B cell (primary cell): ENCODE measurements around the gene SECTM1. TPM values are rescaled to one million over a fixed set of nuclear protein-coding genes. Genes with fewer than 3 reads are reported as not detected.

ENCODE experiments used
- ATAC-seq: fragments of 200-7000 bp; cut with Tn5 transposase; one replicate; pipeline ENCODE4 v1.10.0; 2021; ENCODE audit warnings: low read depth, mild to moderate bottlenecking, moderate number of reproducible peaks, moderate library complexity
- CTCF ChIA-PET: fragments of 350-600 bp; sonication (Branson Sonifier 250); formaldehyde crosslinking; loops from one replicate; lab custom pipeline; 2021; ENCODE audit warnings: antibody characterized with exemption, inconsistent platforms; lab: Charles Lee
- POLR2A ChIA-PET: fragments of 350-600 bp; sonication (Branson Sonifier 250); formaldehyde crosslinking; loops from one replicate; lab custom pipeline; 2021; ENCODE audit warnings: antibody characterized with exemption; lab: Charles Lee
- DNase-seq: peaks from one replicate; pipeline ENCODE4 v3.0.0; 2013
- H2AFZ ChIP-seq: 2 replicates; pipeline ENCODE4 v1.6.1; 2012; ENCODE audit warnings: mild to moderate bottlenecking, low read depth, low read length; ENCODE audit not compliant: insufficient read depth, poor library complexity, severe bottlenecking
- H3K27ac ChIP-seq, 2 donors: 1 replicate in 1 of 2; 2 replicates in 1 of 2; pipeline ENCODE4 v1.5.1; 2012 to 2013; ENCODE audit warnings: low read length in 2 of 2, mild to moderate bottlenecking in 2 of 2, moderate library complexity in 1 of 2
- H3K27me3 ChIP-seq, 4 experiments: fragments of 200-600 bp in 1 of 4; sonication (generic) in 1 of 4; replicated peaks in 1 of 4; 1 replicate in 2 of 4; 2 replicates in 2 of 4; pipeline versions ENCODE4 v1.6.1 to v1.7.0; 2013 to 2016; ENCODE audit warnings: low read length in 3 of 4, mild to moderate bottlenecking in 2 of 4, mixed read lengths in 1 of 4, moderate library complexity in 1 of 4; ENCODE audit not compliant: insufficient read depth in 4 of 4, control insufficient read depth in 3 of 4; ENCODE audit errors: control extremely low read depth in 1 of 4
- H3K36me3 ChIP-seq, 2 experiments: replicated peaks in 1 of 2; 1 replicate in 1 of 2; 2 replicates in 1 of 2; pipeline versions ENCODE4 v1.6.1 to v1.7.1; 2013; ENCODE audit warnings: low read length in 1 of 2; ENCODE audit not compliant: insufficient read depth in 2 of 2, control insufficient read depth in 1 of 2; ENCODE audit errors: control extremely low read depth in 1 of 2, extremely low read depth in 1 of 2
- H3K4me1 ChIP-seq, 2 donors: fragments of 200-600 bp in 1 of 2; sonication (generic) in 1 of 2; 1 replicate in 1 of 2; 2 replicates in 1 of 2; pipeline versions ENCODE4 v1.5.1 to v1.6.1; 2013 to 2017; ENCODE audit warnings: low read length in 2 of 2; ENCODE audit not compliant: control insufficient read depth in 2 of 2, insufficient read depth in 2 of 2
- H3K4me2 ChIP-seq: replicated peaks from 2 replicates; pipeline ENCODE3; 2012; ENCODE audit warnings: mild to moderate bottlenecking, low read depth, low read length; ENCODE audit not compliant: poor library complexity, severe bottlenecking
- H3K4me3 ChIP-seq, 5 experiments: fragments of 200-600 bp in 1 of 5; sonication (generic) in 1 of 5; 1 replicate in 3 of 5; 2 replicates in 2 of 5; pipeline versions ENCODE4 v1.5.1 to v1.7.0; 2011 to 2016; ENCODE audit warnings: low read length in 4 of 5, mild to moderate bottlenecking in 4 of 5, low read depth in 2 of 5, control low read depth in 1 of 5, moderate library complexity in 1 of 5; ENCODE audit not compliant: insufficient read depth in 1 of 5; ENCODE audit errors: control extremely low read depth in 1 of 5, extremely low read depth in 1 of 5
- H3K79me2 ChIP-seq: fragments of 200-600 bp; sonication (generic); one replicate; pipeline ENCODE4 v1.6.0; 2016; ENCODE audit warnings: low read length; ENCODE audit not compliant: control insufficient read depth, insufficient read depth
- H3K9ac ChIP-seq: fragments of 200-600 bp; sonication (generic); 2 replicates; pipeline ENCODE4 v1.6.1; 2017; ENCODE audit warnings: mild to moderate bottlenecking, low read length, moderate library complexity
- H3K9me3 ChIP-seq, 3 donors: one replicate each; pipeline versions ENCODE4 v1.6.1 to v1.7.1; 2013; ENCODE audit warnings: low read length in 2 of 3; ENCODE audit not compliant: control insufficient read depth in 2 of 3, insufficient read depth in 1 of 3; ENCODE audit errors: control extremely low read depth in 1 of 3
- H4K20me1 ChIP-seq: 2 replicates; pipeline ENCODE4 v1.6.0; 2012; ENCODE audit warnings: mild to moderate bottlenecking, low read length; ENCODE audit not compliant: insufficient read depth, control insufficient read depth, poor library complexity, severe bottlenecking
- H3K27ac Mint-ChIP-seq: one replicate; pipeline ENCODE4 v1.8.0; 2021; ENCODE audit warnings: mixed read lengths
- H3K27me3 Mint-ChIP-seq: one replicate; pipeline ENCODE4 v1.8.0; 2021; ENCODE audit warnings: mixed read lengths
- H3K4me1 Mint-ChIP-seq: one replicate; pipeline ENCODE4 v1.8.0; 2021; ENCODE audit warnings: mixed read lengths
- H3K4me3 Mint-ChIP-seq: one replicate; pipeline ENCODE4 v1.8.0; 2021; ENCODE audit warnings: mixed read lengths
- H3K9me3 Mint-ChIP-seq: one replicate; pipeline ENCODE4 v1.8.0; 2022; ENCODE audit warnings: mixed read lengths; ENCODE audit not compliant: insufficient read depth
- EZH2 ChIP-seq: IDR thresholded peaks from 2 replicates; pipeline ENCODE4 v1.6.1; 2012; ENCODE audit warnings: borderline replicate concordance, low read depth, mild to moderate bottlenecking, moderate library complexity, low read length; ENCODE audit not compliant: insufficient read depth, poor library complexity, severe bottlenecking
- WGBS: methylation state at CpG from one replicate; pipeline ENCODE4 v1.1.5; 2013; ENCODE audit warnings: missing lambda C conversion rate; ENCODE audit not compliant: insufficient coverage; 5-methylcytosine and 5-hydroxymethylcytosine counted together
- intact Hi-C: fragments of 100-400 bp; cut with micrococcal nuclease; formaldehyde crosslinking; loops from one replicate; pipeline ENCODE4 v1.10.0; 2022
- polyA plus RNA-seq: library from polyadenylated mRNA; depleted of rRNA; stranded (reverse); fragments of >200 nt; gene quantifications from 2 replicates; pipeline ENCODE4 v1.2.3, GENCODE V29; 2012
- total RNA-seq, 2 donors: library from RNA; stranded (reverse); fragments of 120-200 nt in 1 of 2; gene quantifications; 1 replicate in 1 of 2; 2 replicates in 1 of 2; pipeline versions ENCODE4 v1.2.3 to v1.2.4, GENCODE V29; 2013 to 2022
- TF ChIP-seq, protein P1 (sequence below): fragments of 200-600 bp; IDR thresholded peaks from one replicate; pipeline ENCODE4 v1.8.0; 2022; ENCODE audit warnings: antibody characterized with exemption, mild to moderate bottlenecking

SECTM1 gene
- total and polyA plus RNA-seq, 2 donors (not counting 1 experiment from before 2014, with no cell fraction given): 0.17 to 1.2 TPM

- peak overlapping the region; percentile 86 for H3K4me3 Mint-ChIP-seq
- Histone ChIP-seq H3K27me3 (peaks cover 0 to 5% (median 0%) of the 10 kb centered on the region in 4 experiments), H2AFZ (no peak overlapping the region), H3K9me3 (no peaks in the 10 kb centered on the region), H3K4me2 (peak overlapping the region; percentile 86), H3K4me1 (peaks cover 30 to 59% of the 10 kb centered on the region in 2 donors), H3K79me2 (peaks cover 86% of the 10 kb centered on the region), H3K4me3 (no peak overlapping the region), H3K36me3 (peaks cover 3 to 51% of the 10 kb centered on the region in 2 experiments), H3K9ac (no peak overlapping the region), H4K20me1 (peaks cover 70% of the 10 kb centered on the region), H3K27ac (peak overlapping the region in 1 of 2 donors; percentile 67)
- CTCF ChIA-PET: interaction anchor here (3.1 kb wide), 1 partner anchor 28 kb away, joined by 14 read pairs; no protein-coding TSS in a partner anchor
- no peak for ATAC-seq
- H3K4me1 Mint-ChIP-seq: peaks cover 58% of the 10 kb centered on the region
- peak overlapping the region; percentile 41 for H3K27ac Mint-ChIP-seq
- POLR2A ChIA-PET: no interaction called here
- TF ChIP-seq EZH2: no peak
- TF ChIP-seq, protein P1, sequence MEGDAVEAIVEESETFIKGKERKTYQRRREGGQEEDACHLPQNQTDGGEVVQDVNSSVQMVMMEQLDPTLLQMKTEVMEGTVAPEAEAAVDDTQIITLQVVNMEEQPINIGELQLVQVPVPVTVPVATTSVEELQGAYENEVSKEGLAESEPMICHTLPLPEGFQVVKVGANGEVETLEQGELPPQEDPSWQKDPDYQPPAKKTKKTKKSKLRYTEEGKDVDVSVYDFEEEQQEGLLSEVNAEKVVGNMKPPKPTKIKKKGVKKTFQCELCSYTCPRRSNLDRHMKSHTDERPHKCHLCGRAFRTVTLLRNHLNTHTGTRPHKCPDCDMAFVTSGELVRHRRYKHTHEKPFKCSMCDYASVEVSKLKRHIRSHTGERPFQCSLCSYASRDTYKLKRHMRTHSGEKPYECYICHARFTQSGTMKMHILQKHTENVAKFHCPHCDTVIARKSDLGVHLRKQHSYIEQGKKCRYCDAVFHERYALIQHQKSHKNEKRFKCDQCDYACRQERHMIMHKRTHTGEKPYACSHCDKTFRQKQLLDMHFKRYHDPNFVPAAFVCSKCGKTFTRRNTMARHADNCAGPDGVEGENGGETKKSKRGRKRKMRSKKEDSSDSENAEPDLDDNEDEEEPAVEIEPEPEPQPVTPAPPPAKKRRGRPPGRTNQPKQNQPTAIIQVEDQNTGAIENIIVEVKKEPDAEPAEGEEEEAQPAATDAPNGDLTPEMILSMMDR: no peak
- no peaks in the 10 kb centered on the region for H3K9me3 Mint-ChIP-seq
- H3K27me3 Mint-ChIP-seq: no peaks in the 10 kb centered on the region
- DNase-seq: no peak
- intact Hi-C loops: no loop called here
- 95% methylated on average over 6 of the region's 6 CpGs for WGBS
Measured at GRCh38 chr17:82271401-82271800, 62.2 kb downstream of the SECTM1 start.

Other genes with a start within 250 kb of the SECTM1 start
- gene FASN, start 235.5 kb downstream of the SECTM1 start, total RNA-seq: 35.6 and 36.8 TPM in 2 replicates
- gene FASN, start 235.5 kb downstream of the SECTM1 start, polyA plus RNA-seq: 19.4 and 29.6 TPM in 2 replicates
- 67.2 and 82.0 TPM in 2 replicates for gene CCDC57, start 120.9 kb downstream of the SECTM1 start, total RNA-seq
- 34.2 and 49.7 TPM in 2 replicates for gene CCDC57, start 120.9 kb downstream of the SECTM1 start, polyA plus RNA-seq
- gene SLC16A3, start 104.7 kb downstream of the SECTM1 start, total RNA-seq: 65.2 and 65.7 TPM in 2 replicates
- 13.9 and 14.9 TPM in 2 replicates for gene SLC16A3, start 104.7 kb downstream of the SECTM1 start, polyA plus RNA-seq
- 241 and 258 TPM in 2 replicates for gene CSNK1D, start 60.1 kb downstream of the SECTM1 start, total RNA-seq
- 196 and 260 TPM in 2 replicates for gene CSNK1D, start 60.1 kb downstream of the SECTM1 start, polyA plus RNA-seq
- 0.58 and 0.67 TPM in 2 replicates for gene CD7, start 16.2 kb downstream of the SECTM1 start, total RNA-seq
- gene CD7, start 16.2 kb downstream of the SECTM1 start, polyA plus RNA-seq: 1.3 and 3.2 TPM in 2 replicates
- gene TEX19, start 25.5 kb upstream of the SECTM1 start, total RNA-seq: not detected in 2 replicates
- gene TEX19, start 25.5 kb upstream of the SECTM1 start, polyA plus RNA-seq: not detected in 2 replicates
- gene UTS2R, start 38.0 kb upstream of the SECTM1 start, total RNA-seq: not detected in 2 replicates
- gene UTS2R, start 38.0 kb upstream of the SECTM1 start, polyA plus RNA-seq: 0.86 and 0.88 TPM in 2 replicates
- gene HEXD, start 84.6 kb upstream of the SECTM1 start, total RNA-seq: 128 TPM in 2 replicates
- gene HEXD, start 84.6 kb upstream of the SECTM1 start, polyA plus RNA-seq: 294 and 317 TPM in 2 replicates
- gene OGFOD3, start 84.8 kb upstream of the SECTM1 start, total RNA-seq: 30.5 and 35.0 TPM in 2 replicates
- 16.9 and 22.6 TPM in 2 replicates for gene OGFOD3, start 84.8 kb upstream of the SECTM1 start, polyA plus RNA-seq
- 569 and 578 TPM in 2 replicates for gene CYBC1, start 117.0 kb upstream of the SECTM1 start, total RNA-seq
- gene CYBC1, start 117.0 kb upstream of the SECTM1 start, polyA plus RNA-seq: 228 and 328 TPM in 2 replicates
- 103 and 104 TPM in 2 replicates for gene NARF, start 125.0 kb upstream of the SECTM1 start, total RNA-seq
- gene NARF, start 125.0 kb upstream of the SECTM1 start, polyA plus RNA-seq: 92.4 and 97.0 TPM in 2 replicates
- gene FOXK2, start 186.0 kb upstream of the SECTM1 start, total RNA-seq: 62.7 and 64.3 TPM in 2 replicates
- 16.5 and 19.7 TPM in 2 replicates for gene FOXK2, start 186.0 kb upstream of the SECTM1 start, polyA plus RNA-seq